D341Med (cell line): ENCODE measurements around the gene LGALS9.
A peak's percentile ranks its signal among the peaks of the same experiment; 100 is the strongest.
"Not testable (repeated sequence)": the region's sequence is repeated elsewhere in the genome, so short reads cannot be mapped to it uniquely, and the experiment has no call there.

Experiments
- DNase-seq: peaks from one replicate; pipeline ENCODE4 v3.0.0; 2012; ENCODE audit warnings: low spot score

The LGALS9 gene

GRCh38 chr17:27629260-27629659 is 1.7 kb upstream of the LGALS9 start:
- DNase-seq = not testable (repeated sequence)

GRCh38 chr17:27631411-27631760 is 398 bp downstream of the LGALS9 start:
- DNase-seq = no peak

GRCh38 chr17:27631897-27632725 is 1.1 kb downstream of the LGALS9 start:
- peak; percentile 49 for DNase-seq

- peak; percentile 30 for DNase-seq
Observed at GRCh38 chr17:27632766-27633165, 1.8 kb downstream of the LGALS9 start.

- peak; percentile 49 for DNase-seq
Observed at GRCh38 chr17:27633312-27634025, 2.5 kb downstream of the LGALS9 start.

GRCh38 chr17:27634026-27634335 is 3.0 kb downstream of the LGALS9 start:
- DNase-seq = no peak

- DNase-seq = no peak
Observed at GRCh38 chr17:27634776-27635175, 3.8 kb downstream of the LGALS9 start.

- DNase-seq = no peak
Observed at GRCh38 chr17:27635275-27635823, 4.4 kb downstream of the LGALS9 start.

- DNase-seq = not testable (repeated sequence)
Observed at GRCh38 chr17:27636005-27636520, 5.1 kb downstream of the LGALS9 start.

GRCh38 chr17:27637818-27638217 is 6.8 kb downstream of the LGALS9 start:
- DNase-seq = not testable (repeated sequence)

GRCh38 chr17:27638415-27638914 is 7.5 kb downstream of the LGALS9 start:
- DNase-seq = not testable (repeated sequence)

- DNase-seq = no peak
Observed at GRCh38 chr17:27640790-27641189, 9.8 kb downstream of the LGALS9 start.

- no peak for DNase-seq
Observed at GRCh38 chr17:27644586-27644985, 13.6 kb downstream of the LGALS9 start.

- DNase-seq = not testable (repeated sequence)
Observed at GRCh38 chr17:27645621-27646020, 14.6 kb downstream of the LGALS9 start.

GRCh38 chr17:27646232-27646631 is 15.2 kb downstream of the LGALS9 start:
- DNase-seq = no peak

- no peak for DNase-seq
Observed at GRCh38 chr17:27647765-27648164, 16.8 kb downstream of the LGALS9 start.

GRCh38 chr17:27649111-27649571 is 18.2 kb downstream of the LGALS9 start:
- DNase-seq = not testable (repeated sequence)

GRCh38 chr17:27649929-27650328 is 18.9 kb downstream of the LGALS9 start:
- no peak for DNase-seq

GRCh38 chr17:27650836-27651235 is 19.8 kb downstream of the LGALS9 start:
- DNase-seq = no peak

GRCh38 chr17:27651411-27652345 is 20.7 kb downstream of the LGALS9 start:
- DNase-seq = peak; percentile 63

- not testable (repeated sequence) for DNase-seq
Observed at GRCh38 chr17:27653449-27653971, 22.5 kb downstream of the LGALS9 start.
